GM23248 (cell line): ENCODE data around the gene SPATC1L.

Experiments used
- EZH2 ChIP-seq: fragments of 200-600 bp; sonication (generic); IDR thresholded peaks from 2 replicates; pipeline ENCODE4 v1.6.1; 2018; ENCODE audit warnings: antibody characterized with exemption, mild to moderate bottlenecking; ENCODE audit not compliant: insufficient read depth, poor library complexity, severe bottlenecking
- EZH2phosphoT487 ChIP-seq: fragments of 200-600 bp; sonication (generic); IDR thresholded peaks from 2 replicates; pipeline ENCODE4 v1.6.1; 2018; ENCODE audit warnings: antibody characterized with exemption, moderate library complexity, mild to moderate bottlenecking, low read depth; ENCODE audit not compliant: insufficient read depth

DNA sequence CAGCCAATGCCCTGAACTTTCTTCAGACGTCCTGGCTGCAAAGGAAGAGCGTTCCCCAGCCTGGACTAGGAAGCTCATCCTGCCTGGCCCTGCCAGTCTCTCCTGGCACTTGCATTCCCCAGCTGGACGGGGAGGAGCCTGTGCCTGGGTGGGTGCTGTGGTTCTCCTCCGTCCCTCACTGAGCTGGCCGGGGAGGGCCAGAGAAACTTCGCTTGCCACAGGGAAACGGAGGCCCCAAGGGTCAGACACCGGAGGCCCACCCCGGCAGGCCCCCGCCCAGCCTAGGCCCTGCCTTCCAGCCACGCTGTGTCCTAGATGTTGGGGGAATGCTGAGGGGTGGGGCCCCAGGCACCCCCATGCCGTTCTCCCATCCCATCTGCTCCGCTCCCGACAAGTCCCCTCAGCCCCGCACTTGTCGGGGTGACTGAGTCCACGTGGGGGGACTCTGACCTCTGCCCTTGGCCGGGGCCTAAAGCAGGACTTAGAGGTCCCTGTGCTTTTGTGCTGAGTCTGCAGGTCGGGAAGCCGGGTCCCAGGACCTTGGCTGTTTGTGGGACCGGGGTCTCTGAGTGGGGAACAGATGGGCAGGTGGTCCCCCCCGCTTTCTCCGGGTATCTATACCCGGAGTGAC lies 33.7 kb downstream of the SPATC1L start:
- no peak for TF ChIP-seq EZH2phosphoT487
- TF ChIP-seq EZH2: no peak
